CMK (cell line): Measurements from ENCODE around the gene ULK4.
"Not testable (repeated sequence)": the region's sequence is repeated elsewhere in the genome, so short reads cannot be mapped to it uniquely, and the experiment has no call there.

ENCODE experiments used
- DNase-seq: peaks from one replicate; pipeline ENCODE4 v3.0.0-alpha.2; 2010; ENCODE audit warnings: low read depth

Gene ULK4

DNA sequence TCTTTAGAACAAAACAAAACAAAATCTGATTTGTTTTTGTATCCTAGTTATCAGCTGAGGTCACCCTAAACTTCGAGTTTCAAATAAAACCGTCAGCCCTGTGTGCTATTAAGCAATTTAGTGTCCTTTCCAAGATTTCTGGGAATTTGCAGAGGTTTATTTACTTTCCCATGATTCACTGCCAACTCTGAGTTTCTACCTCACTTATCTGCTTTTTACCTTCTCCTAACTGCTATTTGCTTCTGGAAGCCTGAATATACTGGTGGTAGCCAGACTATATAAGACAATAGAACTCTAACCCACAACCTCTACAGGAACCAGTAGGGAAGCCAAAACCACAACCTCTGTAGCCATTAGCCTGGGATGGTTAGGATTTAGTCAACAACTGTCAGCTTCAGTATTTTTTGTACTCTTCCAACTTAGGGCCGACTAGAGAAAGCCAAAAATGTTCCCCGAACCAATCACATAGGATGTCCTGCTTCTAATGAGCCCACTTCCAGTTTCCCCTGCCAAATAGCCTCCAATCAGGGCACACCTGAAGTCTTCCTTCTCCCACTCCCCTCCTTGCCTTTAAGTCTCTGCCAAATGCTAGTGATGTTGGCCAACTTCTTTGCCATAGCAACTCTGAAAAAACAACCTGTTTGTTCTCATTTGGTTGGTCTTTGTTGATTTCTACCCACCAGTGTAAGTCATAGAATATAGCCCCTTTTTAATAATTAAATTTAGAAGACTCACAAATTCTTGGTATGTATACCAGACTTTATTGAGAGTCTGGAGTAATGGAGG is 273.1 kb downstream of the ULK4 start:
- DNase-seq: no peak

DNA sequence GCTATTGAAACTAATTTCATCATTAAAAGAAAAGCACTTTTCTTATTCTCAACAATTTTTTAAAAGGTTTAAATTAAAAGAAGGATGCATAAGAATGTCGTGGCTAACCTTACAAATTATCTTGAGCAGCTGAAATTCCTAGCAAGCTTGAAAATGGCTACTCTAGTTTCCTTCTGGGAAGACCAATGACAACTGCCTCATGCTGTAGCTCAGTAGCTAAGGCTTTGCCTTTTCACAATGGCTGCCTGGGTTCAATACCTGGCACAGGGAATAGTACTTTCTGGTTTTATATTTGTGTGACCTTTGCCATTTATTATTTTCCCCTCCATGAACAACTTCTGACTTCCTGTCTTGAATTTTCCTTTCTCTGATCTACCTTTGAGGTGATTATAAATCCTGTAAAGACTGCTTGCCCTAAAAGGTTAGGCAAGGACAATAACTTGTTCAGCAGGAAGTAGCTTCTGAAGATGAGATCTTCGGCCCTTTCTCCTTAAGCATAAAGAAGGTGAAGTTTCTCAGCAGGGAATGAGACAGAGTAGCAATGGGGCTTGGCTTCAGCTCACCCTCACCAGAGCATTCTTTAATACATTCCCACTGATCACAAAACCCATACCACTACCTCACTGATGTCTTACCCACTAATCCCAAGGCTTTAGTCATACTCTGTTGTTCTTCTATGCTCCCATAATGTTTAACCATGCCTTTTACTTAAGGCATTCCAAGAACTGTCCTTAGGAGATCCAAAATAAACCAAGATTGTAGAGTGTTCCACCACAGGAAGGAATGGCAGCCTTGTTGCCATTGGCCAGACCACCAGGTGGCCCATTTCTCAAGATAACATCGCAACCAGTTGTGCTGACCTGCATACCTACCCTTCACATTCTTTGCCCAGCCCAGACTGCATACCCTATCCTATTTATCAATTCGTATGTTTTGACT is 276.8 kb downstream of the ULK4 start:
- no peak for DNase-seq

DNA sequence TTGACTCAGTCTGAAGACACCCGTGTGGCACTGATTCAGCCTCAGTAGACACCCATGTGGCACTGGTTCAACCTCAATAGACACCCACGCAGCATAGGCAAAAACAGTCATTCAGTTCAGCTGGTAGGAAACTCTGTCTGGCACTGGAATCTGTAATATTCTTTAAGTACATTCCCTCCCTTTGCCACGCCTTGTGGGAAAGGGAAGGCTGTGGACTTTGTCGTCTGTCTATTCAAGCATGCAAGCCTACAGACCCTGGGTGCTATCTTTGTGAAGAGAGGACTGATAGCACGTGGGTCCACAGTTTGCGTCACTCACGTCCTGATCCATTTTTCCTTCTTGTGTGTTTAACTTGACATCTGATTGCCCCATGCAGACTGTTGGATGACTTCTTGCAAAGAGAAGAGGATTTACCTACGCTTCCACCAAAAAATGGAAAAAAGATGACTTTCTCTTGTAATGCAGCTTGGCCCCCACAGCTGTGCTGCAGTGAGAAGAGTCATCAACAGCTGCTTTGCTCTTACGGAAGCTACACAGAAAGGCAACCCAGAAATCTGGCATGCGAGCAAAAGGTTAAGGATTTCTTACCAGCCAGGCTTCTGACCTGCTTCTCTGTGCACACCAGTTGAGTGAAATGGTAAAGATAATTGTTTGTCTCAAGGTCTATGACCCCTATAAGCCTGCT is 278.1 kb downstream of the ULK4 start:
- no peak for DNase-seq

GRCh38 chr3:41682996-41683395 is 278.9 kb downstream of the ULK4 start:
- no peak for DNase-seq

DNA sequence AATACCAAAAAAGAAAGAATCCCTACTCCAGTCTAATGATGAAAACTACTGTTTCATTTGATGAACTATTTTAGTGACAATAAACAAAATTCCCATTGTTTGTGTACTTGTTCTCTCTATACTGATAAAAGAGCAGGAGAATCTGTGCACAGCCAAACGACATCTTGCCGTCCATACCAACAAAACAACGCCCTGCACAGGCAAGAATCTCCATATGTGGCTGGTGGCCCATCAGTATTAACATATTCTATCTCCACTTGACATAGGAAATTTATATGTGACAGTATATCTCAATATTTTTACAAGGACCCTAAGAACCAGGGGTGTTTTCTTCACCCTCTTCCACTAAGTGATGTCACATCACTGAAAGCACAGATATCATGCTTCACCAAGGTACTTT is 279.5 kb downstream of the ULK4 start:
- no peak for DNase-seq

DNA sequence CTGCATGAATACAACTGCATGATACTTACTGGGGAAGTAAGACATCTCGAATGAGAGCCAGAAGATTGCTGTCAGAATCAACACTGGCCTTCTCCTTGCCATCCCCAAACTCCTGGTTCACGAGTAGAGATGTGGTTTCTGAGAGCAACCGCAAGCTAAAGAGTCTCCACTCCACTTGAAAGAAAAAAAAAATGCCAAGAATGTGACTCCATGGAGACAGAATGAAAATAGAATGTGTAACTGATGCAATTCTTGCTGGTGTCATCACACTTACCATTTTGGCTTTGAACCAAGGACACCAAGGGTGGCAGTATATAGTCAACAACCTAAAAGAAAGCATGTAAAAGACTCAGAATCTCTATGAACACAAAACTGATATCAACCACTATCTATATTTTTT is 280.4 kb downstream of the ULK4 start:
- DNase-seq: no peak

GRCh38 chr3:41679374-41679773 is 282.5 kb downstream of the ULK4 start:
- DNase-seq: no peak

DNA sequence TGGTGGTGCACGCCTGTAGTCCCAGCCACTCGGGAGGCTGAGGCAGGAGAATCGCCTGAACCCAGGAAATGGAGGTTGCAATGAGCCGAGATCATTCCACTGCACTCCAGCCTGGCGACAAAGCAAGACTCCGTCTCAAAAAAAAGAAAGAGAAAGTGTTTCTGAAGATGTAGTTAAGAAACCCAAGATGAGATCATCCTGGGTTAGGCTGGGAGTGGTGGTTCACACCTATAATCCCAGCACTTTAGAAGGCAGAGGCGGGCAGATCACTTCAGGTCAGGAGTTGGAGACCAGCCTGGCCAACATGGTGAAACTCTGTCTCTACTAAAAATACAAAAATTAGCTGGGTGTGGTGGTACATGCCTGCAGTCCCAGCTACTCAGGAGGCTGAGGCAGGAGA is 286.8 kb downstream of the ULK4 start:
- DNase-seq: not testable (repeated sequence)

GRCh38 chr3:41674449-41674848 is 287.5 kb downstream of the ULK4 start:
- no peak for DNase-seq

DNA sequence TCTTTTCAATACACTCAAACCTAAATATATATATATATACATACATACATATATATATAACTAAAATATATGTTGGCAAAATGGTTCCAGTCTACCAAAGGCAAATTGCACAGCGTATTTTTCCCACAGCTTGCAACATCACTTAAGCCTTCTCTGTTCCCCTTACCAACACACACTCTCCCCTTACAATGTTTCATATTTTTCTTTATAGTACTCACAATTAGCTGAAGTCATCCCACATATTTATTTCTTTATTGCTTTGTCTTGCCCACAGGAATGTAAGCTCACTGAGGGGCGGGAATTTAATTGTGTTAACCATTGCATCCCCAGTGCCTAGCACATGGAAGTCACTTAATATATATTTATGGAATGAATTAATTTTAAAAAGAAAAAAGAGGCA is 288.3 kb downstream of the ULK4 start:
- DNase-seq: no peak

GRCh38 chr3:41668379-41668778 is 293.5 kb downstream of the ULK4 start:
- no peak for DNase-seq

DNA sequence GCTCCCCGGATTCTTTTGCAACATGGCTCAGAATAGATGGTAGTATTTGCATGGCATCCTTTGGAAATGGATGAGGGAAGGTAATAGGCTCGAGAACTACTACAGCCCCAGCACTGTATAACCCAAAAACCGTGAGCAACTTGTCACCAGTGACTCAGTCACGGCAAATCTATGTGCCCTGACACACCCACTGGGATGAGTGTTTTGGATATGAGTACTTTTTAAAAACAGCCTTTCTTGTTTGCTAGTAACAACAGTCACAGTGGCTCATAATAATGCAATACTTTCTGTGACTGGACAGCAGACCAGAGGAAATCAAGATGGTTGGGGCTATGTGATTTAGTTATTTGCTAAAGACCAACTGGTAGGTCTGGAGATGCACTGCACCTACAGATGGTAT is 299.6 kb downstream of the ULK4 start:
- DNase-seq: no peak

DNA sequence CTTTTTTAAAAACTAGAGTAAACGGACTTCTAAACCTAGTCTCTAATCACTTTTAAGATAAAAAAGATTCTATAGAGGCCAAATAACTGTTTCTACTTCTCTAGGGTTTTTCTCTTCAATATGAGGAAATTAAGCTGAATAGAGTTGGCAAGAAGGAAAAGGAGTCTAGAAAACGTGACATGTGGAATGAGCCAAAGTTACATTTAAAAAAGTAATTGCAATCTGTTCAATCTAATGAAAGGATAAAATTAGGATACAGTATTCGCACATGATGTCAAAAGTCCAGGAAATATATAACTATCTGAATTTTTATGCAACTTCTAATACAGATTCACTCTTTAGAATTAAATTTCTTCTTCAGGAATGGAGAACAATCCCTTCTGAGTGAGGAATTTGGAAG is 300.1 kb downstream of the ULK4 start:
- no peak for DNase-seq

DNA sequence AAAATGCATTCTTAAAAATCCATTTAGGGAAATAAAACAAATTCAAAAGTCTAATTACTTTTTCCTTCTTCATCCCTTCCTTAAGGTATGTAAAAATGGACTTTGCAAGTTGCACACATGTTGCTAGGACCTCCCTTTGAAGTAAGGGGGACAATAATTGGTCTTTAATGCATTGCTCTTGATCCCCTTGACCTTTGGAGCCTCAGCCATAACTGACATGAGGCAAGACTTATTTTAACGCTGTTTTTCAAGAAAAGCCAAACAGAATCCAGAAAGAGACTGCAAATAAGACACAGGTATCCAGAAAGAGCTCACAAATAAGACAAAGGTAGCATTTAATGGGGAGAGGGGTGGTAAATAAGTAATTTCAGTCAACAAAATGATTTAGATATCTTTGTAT is 301.4 kb downstream of the ULK4 start:
- no peak for DNase-seq

GRCh38 chr3:41653571-41654239 is 308.2 kb downstream of the ULK4 start:
- DNase-seq: no peak

- DNase-seq: no peak
Measured at GRCh38 chr3:41652931-41653330, 309.0 kb downstream of the ULK4 start.

DNA sequence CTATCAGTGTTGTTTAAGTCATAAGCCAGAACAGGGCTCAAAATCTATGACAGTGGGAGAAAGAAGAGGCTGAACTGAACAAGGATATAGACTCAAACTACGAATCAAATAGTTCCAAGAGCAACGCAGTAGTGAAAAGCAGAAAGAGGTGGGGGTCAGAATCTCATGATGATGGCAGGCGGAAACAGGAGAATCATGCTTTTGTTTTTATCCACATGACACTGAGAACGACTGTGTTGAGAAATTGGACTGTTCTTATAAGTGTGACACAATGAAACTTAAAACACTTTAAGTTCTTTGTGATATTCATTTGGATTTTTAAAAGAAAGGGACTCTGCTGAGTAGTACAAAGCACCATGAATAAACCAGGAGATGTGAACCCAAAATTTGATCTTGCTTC is 309.4 kb downstream of the ULK4 start:
- no peak for DNase-seq

- no peak for DNase-seq
Measured at GRCh38 chr3:41651718-41652117, 310.2 kb downstream of the ULK4 start.

DNA sequence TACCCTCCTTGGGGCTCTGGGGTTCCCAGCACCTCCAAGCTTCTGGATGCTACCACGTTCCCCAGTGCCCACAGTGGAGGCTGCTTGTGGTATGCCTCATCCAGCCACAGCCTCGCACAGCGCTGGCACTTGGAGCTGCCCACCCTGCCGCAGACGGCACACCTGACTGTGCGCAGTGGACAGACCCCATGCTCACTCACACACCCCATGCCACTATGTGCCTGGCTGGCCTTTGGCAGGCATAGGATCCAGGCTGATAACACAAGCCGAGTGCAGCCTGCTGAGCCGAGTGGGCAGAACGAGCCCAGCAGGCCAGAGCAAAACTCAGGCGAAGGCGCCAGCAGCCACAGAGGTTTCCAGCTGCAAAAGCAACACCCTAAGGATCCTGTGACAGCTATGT is 311.5 kb downstream of the ULK4 start:
- no peak for DNase-seq

GRCh38 chr3:41649129-41649739 is 312.7 kb downstream of the ULK4 start:
- DNase-seq: no peak

DNA sequence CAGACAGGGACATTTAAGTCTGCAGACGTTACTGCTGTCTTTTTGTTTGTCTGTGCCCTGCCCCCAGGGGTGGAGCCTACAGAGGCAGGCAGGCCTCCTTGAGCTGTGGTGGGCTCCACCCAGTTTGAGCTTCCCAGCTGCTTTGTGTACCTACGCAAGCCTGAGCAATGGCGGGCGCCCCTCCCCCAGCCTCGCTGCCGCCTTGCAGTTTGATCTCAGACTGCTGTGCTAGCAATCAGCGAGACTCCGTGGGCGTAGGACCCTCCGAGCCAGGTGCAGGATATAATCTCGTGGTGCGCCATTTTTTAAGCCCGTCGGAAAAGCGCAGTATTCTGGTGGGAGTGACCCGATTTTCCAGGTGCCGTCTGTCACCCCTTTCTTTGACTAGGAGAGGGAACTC is 314.2 kb downstream of the ULK4 start:
- DNase-seq: not testable (repeated sequence)

- DNase-seq: no peak
Measured at GRCh38 chr3:41640076-41640475, 321.8 kb downstream of the ULK4 start.
